HG03103 (cell line): Measurements from ENCODE around the gene STK17B.
A peak's percentile ranks its signal among the peaks of the same experiment; 100 is the strongest.

Experiments used
- ATAC-seq: cut with Tn5 transposase; IDR thresholded peaks from one replicate; pipeline ENCODE4 v1.9.1; 2021; ENCODE audit warnings: low read depth; ENCODE audit not compliant: unreplicated experiment

STK17B gene

GRCh38 chr2:196160946-196161345 lies 10.4 kb downstream of the STK17B start:
- ATAC-seq: no peak

- peak; percentile 67 for ATAC-seq
These were observed 11.3 kb downstream of the STK17B start for GRCh38 chr2:196160101-196160500.

- no peak for ATAC-seq
These were observed 12.0 kb downstream of the STK17B start for GRCh38 chr2:196159221-196159892.

- ATAC-seq: no peak
These were observed 15.8 kb downstream of the STK17B start for GRCh38 chr2:196155575-196155974.

GRCh38 chr2:196153480-196153879 lies 17.9 kb downstream of the STK17B start:
- ATAC-seq: no peak

- peak; percentile 49 for ATAC-seq
These were observed 21.4 kb downstream of the STK17B start for GRCh38 chr2:196149948-196150347.

GRCh38 chr2:196148736-196149135 lies 22.6 kb downstream of the STK17B start:
- ATAC-seq: no peak

- no peak for ATAC-seq
These were observed 26.1 kb downstream of the STK17B start for GRCh38 chr2:196145256-196145655.

GRCh38 chr2:196144513-196145126 lies 26.8 kb downstream of the STK17B start:
- ATAC-seq: no peak

- ATAC-seq: no peak
These were observed 27.6 kb downstream of the STK17B start for GRCh38 chr2:196143730-196144131.

GRCh38 chr2:196142825-196143224 lies 28.6 kb downstream of the STK17B start:
- no peak for ATAC-seq

- ATAC-seq: no peak
These were observed 31.2 kb downstream of the STK17B start for GRCh38 chr2:196140213-196140612.

GRCh38 chr2:196137271-196137670 lies 34.1 kb downstream of the STK17B start:
- ATAC-seq: no peak

- no peak for ATAC-seq
These were observed 35.2 kb downstream of the STK17B start for GRCh38 chr2:196136151-196136550.

- no peak for ATAC-seq
These were observed 39.1 kb downstream of the STK17B start for GRCh38 chr2:196131949-196132925.

GRCh38 chr2:196131384-196131937 lies 39.9 kb downstream of the STK17B start:
- ATAC-seq: no peak

- ATAC-seq: no peak
These were observed 41.1 kb downstream of the STK17B start for GRCh38 chr2:196130039-196130825.

- no peak for ATAC-seq
These were observed 42.6 kb downstream of the STK17B start for GRCh38 chr2:196128749-196129148.

GRCh38 chr2:196125596-196125995 lies 45.8 kb downstream of the STK17B start:
- ATAC-seq: no peak

- ATAC-seq: no peak
These were observed 47.6 kb downstream of the STK17B start for GRCh38 chr2:196123679-196124373.
